Activated CD8-positive, alpha-beta T cell treated with anti-CD3 and anti-CD28 coated beads for 36 hours (primary cell): ENCODE results near the gene RAB29. TPM values are rescaled to one million over a fixed set of nuclear protein-coding genes. Genes with fewer than 3 reads are reported as not detected.

Experiments
- ATAC-seq: fragments of 200-7000 bp; cut with Tn5 transposase; one replicate; pipeline ENCODE4 v1.10.0; 2021; ENCODE audit warnings: mild to moderate bottlenecking, moderate library complexity
- CTCF ChIA-PET: fragments of 350-600 bp; sonication (Branson Sonifier 250); formaldehyde crosslinking; loops from one replicate; lab custom pipeline; 2021; ENCODE audit warnings: antibody characterized with exemption; lab: Charles Lee
- POLR2A ChIA-PET: fragments of 350-600 bp; sonication (Branson Sonifier 250); formaldehyde crosslinking; loops from one replicate; lab custom pipeline; 2021; ENCODE audit warnings: antibody characterized with exemption; lab: Charles Lee
- DNase-seq: peaks from one replicate; pipeline ENCODE4 v3.0.0-alpha.2; 2020
- H3K27ac Mint-ChIP-seq: one replicate; pipeline ENCODE4 v1.8.0; 2021; ENCODE audit warnings: mild to moderate bottlenecking, mixed read lengths
- H3K27me3 Mint-ChIP-seq: one replicate; pipeline ENCODE4 v1.8.0; 2021; ENCODE audit warnings: mixed read lengths
- H3K36me3 Mint-ChIP-seq: one replicate; pipeline ENCODE4 v1.8.0; 2021; ENCODE audit warnings: low read depth, mixed read lengths
- H3K4me1 Mint-ChIP-seq: one replicate; pipeline ENCODE4 v1.8.0; 2021; ENCODE audit warnings: low read depth, mixed read lengths
- H3K4me3 Mint-ChIP-seq: one replicate; pipeline ENCODE4 v1.8.0; 2021; ENCODE audit warnings: mild to moderate bottlenecking, moderate library complexity, mixed read lengths
- H3K9me3 Mint-ChIP-seq: one replicate; pipeline ENCODE4 v1.8.0; 2021; ENCODE audit warnings: mixed read lengths
- intact Hi-C: fragments of 100-400 bp; cut with micrococcal nuclease; formaldehyde crosslinking; loops from one replicate; pipeline ENCODE4 v1.10.0; 2022
- total RNA-seq, 2 experiments: library from RNA; stranded (reverse); gene quantifications; one replicate each; pipeline ENCODE4 v1.2.3, GENCODE V29; 2021
- TF ChIP-seq, protein P1 (sequence below): fragments of 200-600 bp; IDR thresholded peaks from one replicate; pipeline ENCODE4 v1.8.0; 2022; ENCODE audit warnings: antibody characterized with exemption, mild to moderate bottlenecking

The RAB29 gene
- total RNA-seq, 2 experiments from 2014 or later = 20.1 to 22.5 TPM

DNA sequence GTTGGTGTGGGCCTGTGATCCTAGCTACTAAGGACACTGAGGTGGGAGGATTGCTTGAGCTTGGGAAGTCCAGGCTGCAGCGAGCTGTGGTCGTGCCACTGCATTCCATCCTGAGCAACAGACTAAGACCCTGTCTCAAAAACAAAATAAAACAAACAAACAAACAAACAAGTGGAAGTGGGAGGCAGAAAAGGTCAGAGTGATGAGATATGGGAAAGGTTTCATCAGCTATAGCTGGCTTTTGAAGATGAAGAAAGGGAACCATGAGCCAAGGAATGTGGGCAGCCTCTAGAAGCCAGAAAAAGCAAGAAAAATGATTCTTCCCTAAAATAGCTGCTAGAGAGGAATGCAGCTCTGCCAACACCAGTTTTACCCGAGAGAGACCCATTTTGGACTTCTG lies 14.7 kb downstream of the RAB29 start:
- Mint-ChIP-seq H3K27me3 (no peaks in the 10 kb centered on the region), H3K27ac (no peak overlapping the region), H3K9me3 (no peaks in the 10 kb centered on the region), H3K36me3 (no peaks in the 10 kb centered on the region), H3K4me3 (no peak overlapping the region), H3K4me1 (peaks cover 14% of the 10 kb centered on the region)
- ATAC-seq (no peak), DNase-seq (no peak)
- TF ChIP-seq, protein P1, sequence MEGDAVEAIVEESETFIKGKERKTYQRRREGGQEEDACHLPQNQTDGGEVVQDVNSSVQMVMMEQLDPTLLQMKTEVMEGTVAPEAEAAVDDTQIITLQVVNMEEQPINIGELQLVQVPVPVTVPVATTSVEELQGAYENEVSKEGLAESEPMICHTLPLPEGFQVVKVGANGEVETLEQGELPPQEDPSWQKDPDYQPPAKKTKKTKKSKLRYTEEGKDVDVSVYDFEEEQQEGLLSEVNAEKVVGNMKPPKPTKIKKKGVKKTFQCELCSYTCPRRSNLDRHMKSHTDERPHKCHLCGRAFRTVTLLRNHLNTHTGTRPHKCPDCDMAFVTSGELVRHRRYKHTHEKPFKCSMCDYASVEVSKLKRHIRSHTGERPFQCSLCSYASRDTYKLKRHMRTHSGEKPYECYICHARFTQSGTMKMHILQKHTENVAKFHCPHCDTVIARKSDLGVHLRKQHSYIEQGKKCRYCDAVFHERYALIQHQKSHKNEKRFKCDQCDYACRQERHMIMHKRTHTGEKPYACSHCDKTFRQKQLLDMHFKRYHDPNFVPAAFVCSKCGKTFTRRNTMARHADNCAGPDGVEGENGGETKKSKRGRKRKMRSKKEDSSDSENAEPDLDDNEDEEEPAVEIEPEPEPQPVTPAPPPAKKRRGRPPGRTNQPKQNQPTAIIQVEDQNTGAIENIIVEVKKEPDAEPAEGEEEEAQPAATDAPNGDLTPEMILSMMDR = no peak
- ChIA-PET POLR2A (interaction anchor here (0.9 to 1.9 kb wide), 3 partner anchors 10 to 29 kb away, joined by 3 to 6 read pairs (median 4); no protein-coding TSS in a partner anchor), CTCF (interaction anchor here (1.1 to 1.2 kb wide), 2 partner anchors 49 to 217 kb away, joined by 3 read pairs; no protein-coding TSS in a partner anchor)
- intact Hi-C loops = no loop called here

DNA sequence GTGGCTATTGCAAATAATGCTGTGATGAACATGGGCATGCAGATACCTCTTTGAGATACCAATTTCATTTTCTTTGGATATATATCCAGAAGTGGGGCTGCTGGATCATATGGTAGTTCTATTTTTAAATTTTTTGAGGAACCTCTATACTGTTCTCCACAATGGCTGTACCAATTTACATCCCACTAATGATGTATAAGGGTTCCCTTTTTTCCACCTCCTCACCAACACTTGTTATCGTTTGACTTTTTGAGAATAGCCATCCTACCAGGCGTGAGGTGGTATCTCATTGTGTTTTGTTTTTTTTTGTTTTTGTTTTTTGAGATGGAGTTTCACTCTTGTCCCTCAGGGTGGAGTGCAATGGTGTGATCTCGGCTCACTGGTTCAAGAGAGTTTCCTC lies 18.7 kb downstream of the RAB29 start:
- H3K4me1 Mint-ChIP-seq = peaks cover 3% of the 10 kb centered on the region
- TF ChIP-seq, protein P1 = no peak
- intact Hi-C loops = no loop called here
- no peak overlapping the region for H3K4me3 Mint-ChIP-seq
- H3K9me3 Mint-ChIP-seq = no peaks in the 10 kb centered on the region
- no peak for ATAC-seq
- H3K36me3 Mint-ChIP-seq = no peaks in the 10 kb centered on the region
- no peaks in the 10 kb centered on the region for H3K27me3 Mint-ChIP-seq
- CTCF ChIA-PET = interaction anchor here (0.9 kb wide), 1 partner anchor 43 kb away, joined by 3 read pairs; no protein-coding TSS in a partner anchor
- POLR2A ChIA-PET = no interaction called here
- no peak for DNase-seq
- no peak overlapping the region for H3K27ac Mint-ChIP-seq

DNA sequence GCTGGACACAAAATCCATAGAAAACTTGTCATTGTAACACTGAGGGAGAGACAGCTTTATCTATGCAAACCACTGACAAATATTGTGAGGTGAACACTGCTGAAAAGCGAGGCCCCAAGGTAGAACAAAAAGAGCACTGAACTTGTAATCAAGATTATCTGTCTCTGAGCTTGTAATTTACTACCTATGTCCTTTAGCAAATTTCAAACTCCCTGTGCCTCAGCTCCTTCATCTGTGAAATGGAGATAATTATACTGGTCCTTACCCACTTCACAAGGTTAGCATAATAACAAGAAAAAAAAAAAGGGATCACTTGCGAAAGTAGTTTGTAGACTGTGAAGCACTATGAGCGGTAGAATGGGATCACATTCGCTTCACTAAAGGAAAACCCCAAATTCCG lies 20.4 kb downstream of the RAB29 start:
- Mint-ChIP-seq H3K36me3 (peaks cover 2% of the 10 kb centered on the region), H3K9me3 (no peaks in the 10 kb centered on the region), H3K27ac (no peak overlapping the region), H3K4me3 (no peak overlapping the region), H3K4me1 (peaks cover 11% of the 10 kb centered on the region), H3K27me3 (no peaks in the 10 kb centered on the region)
- ChIA-PET CTCF (interaction anchor here (1.0 to 1.4 kb wide), 2 partner anchors 9 to 16 kb away, joined by 3 to 4 read pairs; no protein-coding TSS in a partner anchor), POLR2A (interaction anchor here (0.7 to 2.0 kb wide), 3 partner anchors 9 to 19 kb away, joined by 3 to 6 read pairs (median 3); no protein-coding TSS in a partner anchor)
- TF ChIP-seq, protein P1 = no peak
- intact Hi-C loops = no loop called here
- DNase-seq = no peak
- ATAC-seq = no peak

DNA sequence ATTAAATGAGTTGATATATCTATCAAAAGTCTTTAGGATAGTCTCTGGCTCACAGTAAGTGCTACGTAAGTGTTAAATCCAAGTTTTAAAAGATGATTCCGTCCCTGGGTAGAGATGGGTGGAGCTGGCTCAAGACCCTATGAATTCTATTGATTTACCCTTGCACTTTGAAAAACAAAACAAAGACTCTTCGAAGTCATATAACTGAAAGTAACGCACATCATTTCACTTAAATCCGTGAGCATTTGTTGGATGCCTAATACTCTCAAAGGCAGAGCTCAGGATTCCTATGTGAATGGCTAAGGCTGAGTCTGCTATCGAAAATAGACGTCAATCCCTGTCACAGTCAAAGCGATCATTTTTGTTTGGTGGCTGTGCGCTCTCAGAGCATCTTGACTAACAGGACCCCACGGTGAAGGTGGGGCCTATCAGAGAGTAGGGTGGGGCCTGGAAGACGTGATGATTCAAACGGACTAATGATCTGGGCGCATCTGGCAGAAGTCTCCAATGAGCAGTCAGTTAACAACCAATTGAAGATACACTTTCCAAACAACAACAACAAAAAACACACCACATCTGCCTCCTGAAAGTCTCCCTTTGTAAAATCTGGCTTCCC lies 24.1 kb downstream of the RAB29 start:
- Mint-ChIP-seq H3K4me1 (peaks cover 27% of the 10 kb centered on the region), H3K36me3 (peaks cover 29% of the 10 kb centered on the region), H3K4me3 (peak overlapping the region; percentile 87), H3K27me3 (no peaks in the 10 kb centered on the region), H3K9me3 (no peaks in the 10 kb centered on the region), H3K27ac (peak overlapping the region; percentile 99)
- CTCF ChIA-PET = interaction anchor here (1.3 kb wide), 1 partner anchor 119 kb away, joined by 3 read pairs; no protein-coding TSS in a partner anchor
- intact Hi-C loops = no loop called here
- POLR2A ChIA-PET = interaction anchor here (0.7 to 3.9 kb wide), 5 partner anchors 9 to 21 kb away, joined by 3 to 61 read pairs (median 4); partner anchors contain the start of gene RAB29
- no peak for ATAC-seq
- DNase-seq = no peak
- TF ChIP-seq, protein P1 = no peak
